Esophagus muscularis mucosa (tissue), 4 donors: ENCODE results near the gene NFATC2IP.
"Not testable (repeated sequence)": the region's sequence is repeated elsewhere in the genome, so short reads cannot be mapped to it uniquely, and the experiment has no call there.

ENCODE experiments used
- EP300 ChIP-seq: sonication (generic); formaldehyde crosslinking; IDR thresholded peaks from one replicate; pipeline ENCODE4 v1.6.1; 2017; ENCODE audit warnings: antibody characterized with exemption
- POLR2A ChIP-seq: fragments of 450-650 bp; IDR thresholded peaks from one replicate; pipeline ENCODE4 v1.6.1; 2017; ENCODE audit warnings: antibody characterized with exemption, moderate library complexity, mild to moderate bottlenecking, low read depth
- POLR2AphosphoS5 ChIP-seq, 2 donors: sonication (generic); formaldehyde crosslinking; IDR thresholded peaks; one replicate each; pipeline ENCODE4 v1.6.1; 2017; ENCODE audit warnings: antibody characterized with exemption in 2 of 2
- TF ChIP-seq, protein P1 (sequence below), 3 experiments: fragments of 200-600 bp in 2 of 3; fragments of 450-650 bp in 1 of 3; sonication (generic) in 2 of 3; IDR thresholded peaks; one replicate each; pipeline ENCODE4 v1.5.1; 2017 to 2019; ENCODE audit warnings: antibody characterized with exemption in 3 of 3, mild to moderate bottlenecking in 2 of 3, moderate library complexity in 1 of 3

DNA sequence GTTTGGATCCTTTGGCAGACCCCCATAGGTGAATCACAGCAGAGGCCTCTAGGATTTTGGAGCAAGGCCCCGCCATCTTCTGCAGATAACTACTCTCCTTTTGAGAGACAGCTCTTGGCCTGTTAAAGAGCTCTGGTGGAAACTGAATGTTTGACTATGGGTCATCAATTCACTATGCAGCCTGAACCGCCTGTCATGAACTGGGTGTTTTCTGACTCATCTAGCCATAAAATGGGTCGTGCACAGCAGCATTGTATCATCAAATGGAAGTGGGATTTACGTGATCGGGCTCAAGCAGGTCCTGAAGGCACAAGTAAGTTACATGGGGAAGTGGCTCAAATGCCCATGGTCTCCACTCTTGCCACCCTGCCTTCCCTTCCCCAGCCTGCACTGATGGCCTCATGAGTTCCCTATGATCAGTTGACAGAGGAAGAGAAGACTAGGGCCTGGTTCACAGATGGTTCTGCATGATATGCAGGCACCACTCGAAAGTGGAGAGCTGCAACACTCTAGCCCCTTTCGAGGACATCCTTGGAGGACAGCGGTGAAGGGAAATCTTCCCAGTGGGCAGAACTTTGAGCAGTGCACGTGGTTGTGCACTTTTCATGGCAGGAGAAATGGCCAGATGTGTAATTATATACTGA lies 53.9 kb downstream of the NFATC2IP start:
- TF ChIP-seq, protein P1, sequence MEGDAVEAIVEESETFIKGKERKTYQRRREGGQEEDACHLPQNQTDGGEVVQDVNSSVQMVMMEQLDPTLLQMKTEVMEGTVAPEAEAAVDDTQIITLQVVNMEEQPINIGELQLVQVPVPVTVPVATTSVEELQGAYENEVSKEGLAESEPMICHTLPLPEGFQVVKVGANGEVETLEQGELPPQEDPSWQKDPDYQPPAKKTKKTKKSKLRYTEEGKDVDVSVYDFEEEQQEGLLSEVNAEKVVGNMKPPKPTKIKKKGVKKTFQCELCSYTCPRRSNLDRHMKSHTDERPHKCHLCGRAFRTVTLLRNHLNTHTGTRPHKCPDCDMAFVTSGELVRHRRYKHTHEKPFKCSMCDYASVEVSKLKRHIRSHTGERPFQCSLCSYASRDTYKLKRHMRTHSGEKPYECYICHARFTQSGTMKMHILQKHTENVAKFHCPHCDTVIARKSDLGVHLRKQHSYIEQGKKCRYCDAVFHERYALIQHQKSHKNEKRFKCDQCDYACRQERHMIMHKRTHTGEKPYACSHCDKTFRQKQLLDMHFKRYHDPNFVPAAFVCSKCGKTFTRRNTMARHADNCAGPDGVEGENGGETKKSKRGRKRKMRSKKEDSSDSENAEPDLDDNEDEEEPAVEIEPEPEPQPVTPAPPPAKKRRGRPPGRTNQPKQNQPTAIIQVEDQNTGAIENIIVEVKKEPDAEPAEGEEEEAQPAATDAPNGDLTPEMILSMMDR (IDR thresholded peaks at IDR 0.05) = not testable (repeated sequence)
- not testable (repeated sequence) for TF ChIP-seq EP300; POLR2A; POLR2AphosphoS5 (IDR thresholded peaks at IDR 0.05)
